Peyer's patch (tissue), 4 donors: ENCODE results near the gene EHBP1.

Experiments used
- POLR2A ChIP-seq, 2 donors: fragments of 450-650 bp; IDR thresholded peaks; one replicate each; pipeline ENCODE4 v1.5.1; 2017; ENCODE audit warnings: antibody characterized with exemption in 2 of 2, mild to moderate bottlenecking in 2 of 2, moderate library complexity in 2 of 2
- TF ChIP-seq, protein P1 (sequence below), 6 experiments: fragments of 450-650 bp in 4 of 6; fragments of 200-600 bp in 2 of 6; sonication (generic) in 1 of 6; IDR thresholded peaks; one replicate each; pipeline ENCODE4 v1.5.1; 2017 to 2019; ENCODE audit warnings: antibody characterized with exemption in 6 of 6, mild to moderate bottlenecking in 3 of 6, moderate library complexity in 1 of 6

DNA sequence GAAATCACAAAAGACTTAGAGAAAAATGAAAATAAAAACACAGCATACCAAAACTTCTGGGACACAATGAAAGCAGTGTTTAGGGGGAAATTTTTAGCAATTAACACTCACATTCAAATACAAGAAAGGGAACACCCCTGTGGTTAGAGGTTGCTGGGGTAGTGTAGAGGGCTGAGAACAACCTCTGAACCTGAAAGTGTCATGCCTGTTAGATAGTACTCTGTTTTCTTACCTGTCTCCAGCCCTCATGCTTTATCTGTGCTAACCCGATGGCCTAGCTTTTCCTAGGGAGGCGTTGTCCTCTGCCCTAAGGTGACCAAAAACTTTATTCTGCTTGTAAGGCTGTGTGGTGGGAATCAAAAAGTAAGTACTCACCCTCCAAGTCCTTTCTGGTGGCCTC lies 222.5 kb downstream of the EHBP1 start:
- TF ChIP-seq, protein P1, sequence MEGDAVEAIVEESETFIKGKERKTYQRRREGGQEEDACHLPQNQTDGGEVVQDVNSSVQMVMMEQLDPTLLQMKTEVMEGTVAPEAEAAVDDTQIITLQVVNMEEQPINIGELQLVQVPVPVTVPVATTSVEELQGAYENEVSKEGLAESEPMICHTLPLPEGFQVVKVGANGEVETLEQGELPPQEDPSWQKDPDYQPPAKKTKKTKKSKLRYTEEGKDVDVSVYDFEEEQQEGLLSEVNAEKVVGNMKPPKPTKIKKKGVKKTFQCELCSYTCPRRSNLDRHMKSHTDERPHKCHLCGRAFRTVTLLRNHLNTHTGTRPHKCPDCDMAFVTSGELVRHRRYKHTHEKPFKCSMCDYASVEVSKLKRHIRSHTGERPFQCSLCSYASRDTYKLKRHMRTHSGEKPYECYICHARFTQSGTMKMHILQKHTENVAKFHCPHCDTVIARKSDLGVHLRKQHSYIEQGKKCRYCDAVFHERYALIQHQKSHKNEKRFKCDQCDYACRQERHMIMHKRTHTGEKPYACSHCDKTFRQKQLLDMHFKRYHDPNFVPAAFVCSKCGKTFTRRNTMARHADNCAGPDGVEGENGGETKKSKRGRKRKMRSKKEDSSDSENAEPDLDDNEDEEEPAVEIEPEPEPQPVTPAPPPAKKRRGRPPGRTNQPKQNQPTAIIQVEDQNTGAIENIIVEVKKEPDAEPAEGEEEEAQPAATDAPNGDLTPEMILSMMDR (IDR thresholded peaks at IDR 0.05), result no peak
- TF ChIP-seq POLR2A (IDR thresholded peaks at IDR 0.05), result no peak
